HG03442 (cell line): ENCODE results near the gene ART4.
A peak's percentile ranks its signal among the peaks of the same experiment; 100 is the strongest.

Experiments
- ATAC-seq: cut with Tn5 transposase; IDR thresholded peaks from one replicate; pipeline ENCODE4 v1.9.1; 2021; ENCODE audit warnings: mild to moderate bottlenecking, moderate library complexity; ENCODE audit not compliant: unreplicated experiment

The ART4 gene

GRCh38 chr12:14852880-14853279, 9.6 kb upstream of the ART4 start:
- no peak for ATAC-seq

- ATAC-seq = peak; percentile 67
These were observed 7.8 kb upstream of the ART4 start for GRCh38 chr12:14850929-14851663.

GRCh38 chr12:14849661-14850060, 6.3 kb upstream of the ART4 start:
- no peak for ATAC-seq

GRCh38 chr12:14846876-14847580, 3.7 kb upstream of the ART4 start:
- no peak for ATAC-seq

- ATAC-seq = no peak
These were observed 2.8 kb upstream of the ART4 start for GRCh38 chr12:14846042-14846587.

- no peak for ATAC-seq
These were observed 2.0 kb upstream of the ART4 start for GRCh38 chr12:14845350-14845750.

- ATAC-seq = no peak
These were observed 1.1 kb upstream of the ART4 start for GRCh38 chr12:14844401-14844800.

- ATAC-seq = no peak
These were observed 1.0 kb downstream of the ART4 start for GRCh38 chr12:14842315-14842714.

- ATAC-seq = no peak
These were observed 1.6 kb downstream of the ART4 start for GRCh38 chr12:14841761-14842160.

- ATAC-seq = no peak
These were observed 2.7 kb downstream of the ART4 start for GRCh38 chr12:14840616-14841015.

- ATAC-seq = no peak
These were observed 4.1 kb downstream of the ART4 start for GRCh38 chr12:14839262-14839661.

GRCh38 chr12:14836336-14837210, 6.8 kb downstream of the ART4 start:
- ATAC-seq = no peak

- no peak for ATAC-seq
These were observed 8.8 kb downstream of the ART4 start for GRCh38 chr12:14834509-14834908.

GRCh38 chr12:14833952-14834351, 9.4 kb downstream of the ART4 start:
- ATAC-seq = no peak

- ATAC-seq = no peak
These were observed 10.0 kb downstream of the ART4 start for GRCh38 chr12:14833336-14833735.

GRCh38 chr12:14828892-14829291, 14.4 kb downstream of the ART4 start:
- peak; percentile 79 for ATAC-seq

GRCh38 chr12:14827043-14827442, 16.3 kb downstream of the ART4 start:
- no peak for ATAC-seq

GRCh38 chr12:14826491-14826890, 16.8 kb downstream of the ART4 start:
- no peak for ATAC-seq

- ATAC-seq = no peak
These were observed 18.1 kb downstream of the ART4 start for GRCh38 chr12:14825256-14825655.

- ATAC-seq = no peak
These were observed 19.2 kb downstream of the ART4 start for GRCh38 chr12:14824012-14824634.

- no peak for ATAC-seq
These were observed 29.3 kb downstream of the ART4 start, which contains the start of gene SMCO3 for GRCh38 chr12:14814014-14814413. Gene SMCO3 (minus strand): TSS chr12:14814182. CDS start chr12:14806680, 7,502 bp downstream.
